Measurements from ENCODE around the gene FOXI1.

DNA sequence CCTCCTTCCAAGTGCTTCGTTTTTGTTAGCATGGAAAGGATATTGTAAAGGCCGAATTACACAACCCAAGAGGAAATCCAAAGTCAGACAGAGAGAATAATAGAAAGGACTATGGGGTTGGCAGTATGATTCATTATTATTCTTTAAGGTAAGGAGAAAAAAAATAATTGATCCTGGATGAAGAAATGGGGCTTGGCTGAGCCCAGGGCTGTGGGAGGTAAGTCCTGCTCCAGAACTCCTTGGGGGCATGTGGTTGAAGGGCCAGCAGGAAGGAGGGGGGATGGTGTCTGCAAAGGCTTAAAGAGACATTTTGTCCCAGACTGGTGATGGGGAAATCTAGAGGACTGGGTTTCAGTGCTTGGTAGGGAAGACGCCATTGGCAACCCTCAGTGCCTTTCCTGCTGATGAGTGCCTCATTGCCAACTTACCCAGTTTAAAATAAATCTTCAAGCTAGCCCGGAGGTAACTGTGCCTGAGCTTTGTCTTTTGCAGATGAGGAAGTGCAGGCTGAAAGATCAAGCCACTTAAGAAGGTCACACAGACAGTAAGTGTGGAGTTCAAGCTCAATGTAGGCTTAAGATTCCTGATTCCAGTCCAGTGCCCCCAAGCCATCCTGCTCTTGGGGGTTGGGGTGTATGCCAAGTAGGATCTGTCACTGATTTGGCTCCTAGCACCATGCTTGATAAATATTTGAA is 30.2 kb downstream of the FOXI1 start:
- TF ChIP-seq, protein P1, sequence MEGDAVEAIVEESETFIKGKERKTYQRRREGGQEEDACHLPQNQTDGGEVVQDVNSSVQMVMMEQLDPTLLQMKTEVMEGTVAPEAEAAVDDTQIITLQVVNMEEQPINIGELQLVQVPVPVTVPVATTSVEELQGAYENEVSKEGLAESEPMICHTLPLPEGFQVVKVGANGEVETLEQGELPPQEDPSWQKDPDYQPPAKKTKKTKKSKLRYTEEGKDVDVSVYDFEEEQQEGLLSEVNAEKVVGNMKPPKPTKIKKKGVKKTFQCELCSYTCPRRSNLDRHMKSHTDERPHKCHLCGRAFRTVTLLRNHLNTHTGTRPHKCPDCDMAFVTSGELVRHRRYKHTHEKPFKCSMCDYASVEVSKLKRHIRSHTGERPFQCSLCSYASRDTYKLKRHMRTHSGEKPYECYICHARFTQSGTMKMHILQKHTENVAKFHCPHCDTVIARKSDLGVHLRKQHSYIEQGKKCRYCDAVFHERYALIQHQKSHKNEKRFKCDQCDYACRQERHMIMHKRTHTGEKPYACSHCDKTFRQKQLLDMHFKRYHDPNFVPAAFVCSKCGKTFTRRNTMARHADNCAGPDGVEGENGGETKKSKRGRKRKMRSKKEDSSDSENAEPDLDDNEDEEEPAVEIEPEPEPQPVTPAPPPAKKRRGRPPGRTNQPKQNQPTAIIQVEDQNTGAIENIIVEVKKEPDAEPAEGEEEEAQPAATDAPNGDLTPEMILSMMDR (IDR thresholded peaks at IDR 0.05): no peak
- no peak for TF ChIP-seq POLR2A (IDR thresholded peaks at IDR 0.05)

Data from suprapubic skin (tissue), 3 donors.